Mesenchymal stem cell (in vitro differentiated cells and primary cell): ENCODE results near the gene CEP104.

ENCODE experiments used
- DNase-seq: peaks from one replicate; pipeline ENCODE4 v3.0.0-alpha.2; 2013
- H2AFZ ChIP-seq: one replicate; pipeline ENCODE4 v1.6.1; 2013; ENCODE audit warnings: low read depth, mild to moderate bottlenecking, control low read depth, inconsistent platforms, low read length, moderate library complexity
- H2AK5ac ChIP-seq: 2 replicates; pipeline ENCODE4 v1.6.1; 2013; ENCODE audit warnings: low read length, moderate library complexity, mild to moderate bottlenecking, inconsistent platforms; ENCODE audit not compliant: severe bottlenecking
- H2BK120ac ChIP-seq: one replicate; pipeline ENCODE4 v1.6.1; 2013; ENCODE audit warnings: low read depth, mild to moderate bottlenecking, inconsistent platforms, low read length, moderate library complexity
- H2BK12ac ChIP-seq, 2 experiments: one replicate each; pipeline ENCODE4 v1.6.1; 2013; ENCODE audit warnings: inconsistent platforms in 2 of 2, low read length in 2 of 2, mild to moderate bottlenecking in 2 of 2, moderate library complexity in 2 of 2, control low read depth in 1 of 2
- H2BK15ac ChIP-seq: one replicate; pipeline ENCODE4 v1.6.1; 2013; ENCODE audit warnings: mild to moderate bottlenecking, low read depth, inconsistent platforms; ENCODE audit not compliant: poor library complexity, severe bottlenecking
- H2BK5ac ChIP-seq: 2 replicates; pipeline ENCODE4 v1.6.1; 2013; ENCODE audit warnings: low read depth, mild to moderate bottlenecking, low read length, control low read depth, inconsistent platforms; ENCODE audit not compliant: poor library complexity, severe bottlenecking
- H3K14ac ChIP-seq, 2 experiments: one replicate each; pipeline ENCODE4 v1.6.1; 2013; ENCODE audit warnings: inconsistent platforms in 2 of 2, low read length in 2 of 2, control low read depth in 1 of 2, mild to moderate bottlenecking in 1 of 2, moderate library complexity in 1 of 2
- H3K18ac ChIP-seq, 2 experiments: one replicate each; pipeline ENCODE4 v1.6.1; 2013; ENCODE audit warnings: inconsistent platforms in 2 of 2, low read length in 2 of 2, control low read depth in 1 of 2, low read depth in 1 of 2, mild to moderate bottlenecking in 1 of 2
- H3K23ac ChIP-seq, 2 experiments: one replicate each; pipeline ENCODE4 v1.6.1; 2013; ENCODE audit warnings: inconsistent platforms in 2 of 2, low read length in 2 of 2, mild to moderate bottlenecking in 2 of 2, moderate library complexity in 2 of 2, control low read depth in 1 of 2
- H3K27ac ChIP-seq: 2 replicates; pipeline ENCODE4 v1.5.1; 2013; ENCODE audit warnings: mild to moderate bottlenecking, moderate library complexity, low read length, control low read depth, inconsistent platforms; ENCODE audit not compliant: poor library complexity, severe bottlenecking
- H3K27me3 ChIP-seq, 2 experiments: 2 replicates each; pipeline versions ENCODE4 v1.6.1 to v1.7.0; 2013; ENCODE audit warnings: low read length in 2 of 2, mild to moderate bottlenecking in 2 of 2, moderate library complexity in 2 of 2, control low read depth in 1 of 2, inconsistent platforms in 1 of 2; ENCODE audit not compliant: control insufficient read depth in 1 of 2, insufficient read depth in 1 of 2
- H3K36me3 ChIP-seq, 2 experiments: 2 replicates each; pipeline versions ENCODE4 v1.6.1 to v1.7.0; 2013; ENCODE audit warnings: low read length in 2 of 2, control low read depth in 1 of 2, inconsistent platforms in 1 of 2, low read depth in 1 of 2, mild to moderate bottlenecking in 1 of 2; ENCODE audit not compliant: insufficient read depth in 2 of 2, control insufficient read depth in 1 of 2
- H3K4ac ChIP-seq, 2 experiments: one replicate each; pipeline ENCODE4 v1.6.1; 2013; ENCODE audit warnings: inconsistent platforms in 2 of 2, low read length in 2 of 2, mild to moderate bottlenecking in 2 of 2, moderate library complexity in 2 of 2, control low read depth in 1 of 2, low read depth in 1 of 2
- H3K4me1 ChIP-seq: 2 replicates; pipeline ENCODE4 v1.6.1; 2013; ENCODE audit warnings: low read depth, low read length, control low read depth; ENCODE audit not compliant: control insufficient read depth, insufficient read depth
- H3K4me2 ChIP-seq: 2 replicates; pipeline ENCODE4 v1.6.1; 2013; ENCODE audit warnings: low read length, mild to moderate bottlenecking, inconsistent platforms; ENCODE audit not compliant: poor library complexity, severe bottlenecking
- H3K4me3 ChIP-seq, 2 experiments: 2 replicates each; pipeline versions ENCODE4 v1.5.1 to v1.7.0; 2013; ENCODE audit warnings: low read length in 2 of 2, mild to moderate bottlenecking in 2 of 2, control low read depth in 1 of 2, low read depth in 1 of 2; ENCODE audit not compliant: insufficient read depth in 1 of 2
- H3K79me1 ChIP-seq: replicated peaks from 2 replicates; pipeline ENCODE4 v1.6.1; 2013; ENCODE audit warnings: mild to moderate bottlenecking, control low read depth, low read length, inconsistent platforms; ENCODE audit not compliant: poor library complexity, severe bottlenecking
- H3K9ac ChIP-seq: 2 replicates; pipeline ENCODE4 v1.7.0; 2013; ENCODE audit warnings: mild to moderate bottlenecking, low read length, moderate library complexity
- H3K9me3 ChIP-seq: 2 replicates; pipeline ENCODE4 v1.7.0; 2013; ENCODE audit warnings: mild to moderate bottlenecking, low read length; ENCODE audit not compliant: control insufficient read depth
- H4K8ac ChIP-seq: one replicate; pipeline ENCODE4 v1.6.1; 2013; ENCODE audit warnings: inconsistent platforms, mild to moderate bottlenecking, low read length, moderate library complexity
- H4K91ac ChIP-seq: one replicate; pipeline ENCODE4 v1.6.1; 2013; ENCODE audit warnings: mild to moderate bottlenecking, low read length, inconsistent platforms
- WGBS: methylation state at CpG from one replicate; pipeline ENCODE4 v1.1.7; 2013; ENCODE audit warnings: mixed read lengths; 5-methylcytosine and 5-hydroxymethylcytosine counted together

CEP104 gene

DNA sequence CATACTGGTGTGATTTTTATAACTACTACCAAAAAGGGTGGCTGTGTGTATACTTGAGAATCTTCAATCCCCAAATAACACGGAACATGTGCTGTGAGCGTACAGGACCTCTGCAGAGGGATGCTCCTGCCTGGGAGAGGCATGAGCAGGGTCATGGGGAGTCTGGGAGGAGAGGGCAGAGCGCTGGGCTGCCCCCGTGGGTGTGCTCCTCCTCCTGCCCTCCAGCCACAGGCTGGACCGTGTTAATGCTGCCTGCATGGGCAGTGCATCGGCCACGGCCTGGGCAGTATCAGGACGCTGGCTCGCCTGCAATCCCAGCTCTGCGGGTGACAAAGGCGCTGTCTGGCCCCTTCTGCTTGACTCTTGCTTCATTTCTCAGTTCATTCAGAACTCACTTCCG lies 6.2 kb downstream of the CEP104 start:
- DNase-seq: no peak
- 78% methylated on average over 11 of the region's 12 CpGs for WGBS
- H3K79me1 ChIP-seq: peaks cover 35% of the 10 kb centered on the region
- H3K9ac ChIP-seq: no peak overlapping the region
- no peak overlapping the region for H3K18ac ChIP-seq
- H4K91ac ChIP-seq: no peak overlapping the region
- no peak overlapping the region for H2AFZ ChIP-seq
- H3K27ac ChIP-seq: no peak overlapping the region
- H3K14ac ChIP-seq: no peak overlapping the region
- no peak overlapping the region for H4K8ac ChIP-seq
- no peak overlapping the region for H2AK5ac ChIP-seq
- peaks cover 4% of the 10 kb centered on the region for H3K4me1 ChIP-seq
- no peak overlapping the region for H2BK12ac ChIP-seq
- H3K9me3 ChIP-seq: no peaks in the 10 kb centered on the region
- H3K27me3 ChIP-seq: no peaks in the 10 kb centered on the region
- H2BK5ac ChIP-seq: no peak overlapping the region
- no peak overlapping the region for H3K4ac ChIP-seq
- H3K36me3 ChIP-seq: peaks cover 29 to 53% of the 10 kb centered on the region in 2 experiments
- H2BK120ac ChIP-seq: no peak overlapping the region
- H2BK15ac ChIP-seq: no peak overlapping the region
- H3K23ac ChIP-seq: no peak overlapping the region
- no peak overlapping the region for H3K4me3 ChIP-seq
- no peak overlapping the region for H3K4me2 ChIP-seq

DNA sequence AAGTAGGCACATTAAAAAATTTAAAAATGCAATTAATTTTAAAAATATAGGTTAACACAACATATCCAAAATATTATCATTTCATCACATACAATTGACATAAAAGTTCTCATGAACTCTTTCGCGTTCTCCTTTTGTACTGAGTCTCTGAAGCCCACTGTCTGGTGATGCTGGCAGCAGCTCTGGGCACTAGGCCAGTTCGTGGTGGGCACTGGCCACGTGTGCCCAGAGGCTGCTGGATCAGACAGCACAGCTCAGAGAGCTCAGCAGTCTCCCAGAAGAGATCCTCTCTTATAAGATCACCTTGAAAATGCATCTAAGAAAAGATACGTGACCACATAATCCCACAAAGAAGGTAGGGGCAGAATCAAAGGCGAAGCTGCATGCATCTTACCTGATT lies 9.9 kb downstream of the CEP104 start:
- no peak overlapping the region for H2BK15ac ChIP-seq
- 68% methylated on average over 6 of the region's 6 CpGs for WGBS

DNA sequence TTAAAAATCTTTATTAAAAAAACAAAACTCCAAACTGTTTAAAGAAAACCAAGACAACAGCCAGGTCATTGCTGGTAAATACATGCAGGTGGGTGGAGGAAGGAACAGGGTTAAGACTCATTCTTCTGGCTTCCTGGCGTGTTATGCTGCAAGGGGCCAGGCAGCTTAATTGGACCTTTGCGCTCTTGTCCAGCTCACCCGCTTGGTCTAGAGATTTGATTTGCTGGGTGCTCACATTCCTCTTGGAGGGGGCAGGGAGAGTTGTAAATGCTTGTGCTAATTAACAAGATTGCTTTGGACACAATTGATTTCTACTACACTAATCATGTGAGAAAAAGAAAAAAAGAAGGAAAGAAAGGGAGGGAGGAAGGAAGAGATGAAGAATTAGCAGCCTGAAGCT lies 10.5 kb downstream of the CEP104 start:
- Histone ChIP-seq H3K4me3 (no peak overlapping the region), H2BK5ac (no peak overlapping the region), H4K8ac (no peak overlapping the region), H3K27ac (no peak overlapping the region), H2AFZ (no peak overlapping the region), H2BK15ac (no peak overlapping the region), H3K27me3 (no peaks in the 10 kb centered on the region), H4K91ac (no peak overlapping the region), H2BK12ac (no peak overlapping the region), H3K4me1 (no peaks in the 10 kb centered on the region), H2BK120ac (no peak overlapping the region), H3K36me3 (peaks cover 44 to 74% of the 10 kb centered on the region in 2 experiments), H3K23ac (no peak overlapping the region), H3K4me2 (no peak overlapping the region), H3K14ac (no peak overlapping the region), H3K18ac (no peak overlapping the region), H3K4ac (no peak overlapping the region), H3K79me1 (peaks cover 19% of the 10 kb centered on the region), H3K9ac (no peak overlapping the region), H3K9me3 (no peaks in the 10 kb centered on the region), H2AK5ac (no peak overlapping the region)
- 96% methylated on average over 3 of the region's 3 CpGs for WGBS
- no peak for DNase-seq

More for the DNA sequence above, 9.9 kb downstream of the CEP104 start:
- Histone ChIP-seq H4K91ac (no peak overlapping the region), H2AFZ (no peak overlapping the region), H3K4me2 (no peak overlapping the region), H2BK120ac (no peak overlapping the region), H3K4me1 (no peaks in the 10 kb centered on the region), H2AK5ac (no peak overlapping the region), H3K4me3 (no peak overlapping the region), H3K36me3 (peaks cover 43 to 75% of the 10 kb centered on the region in 2 experiments), H3K18ac (no peak overlapping the region), H3K9me3 (no peaks in the 10 kb centered on the region), H2BK5ac (no peak overlapping the region), H3K9ac (no peak overlapping the region), H3K14ac (no peak overlapping the region), H3K4ac (no peak overlapping the region), H3K23ac (no peak overlapping the region), H2BK12ac (no peak overlapping the region), H3K27me3 (no peaks in the 10 kb centered on the region), H4K8ac (no peak overlapping the region), H3K79me1 (peaks cover 24% of the 10 kb centered on the region), H3K27ac (no peak overlapping the region)
- no peak for DNase-seq

DNA sequence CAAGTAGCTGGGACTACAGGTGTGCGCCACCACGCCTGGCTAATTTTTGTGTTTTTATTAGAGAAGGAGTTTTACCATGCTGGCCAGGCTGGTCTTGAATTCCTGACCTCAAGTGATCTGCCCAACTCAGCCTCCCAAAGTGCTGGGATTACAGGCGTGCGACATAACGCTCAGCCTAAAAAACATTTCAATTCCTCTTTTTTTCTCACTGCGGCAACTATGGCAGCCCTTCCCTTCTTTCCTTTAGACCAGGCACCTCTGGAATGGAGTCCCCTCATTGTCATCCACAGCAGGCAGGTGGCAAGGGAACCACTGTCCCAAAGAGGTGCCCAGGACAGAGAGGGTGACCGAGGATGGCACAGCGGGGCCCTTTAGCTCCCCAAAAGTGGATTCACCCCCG lies 14.1 kb downstream of the CEP104 start:
- Histone ChIP-seq H3K79me1 (peaks cover 2% of the 10 kb centered on the region), H2BK12ac (no peak overlapping the region), H2BK5ac (no peak overlapping the region), H3K4me1 (no peaks in the 10 kb centered on the region), H3K18ac (no peak overlapping the region), H3K4ac (no peak overlapping the region), H3K27me3 (no peaks in the 10 kb centered on the region), H3K9ac (no peak overlapping the region), H3K36me3 (peaks cover 56 to 77% of the 10 kb centered on the region in 2 experiments), H3K4me3 (no peak overlapping the region), H4K91ac (no peak overlapping the region), H2BK120ac (no peak overlapping the region), H3K4me2 (no peak overlapping the region), H3K27ac (no peak overlapping the region), H2AFZ (no peak overlapping the region), H4K8ac (no peak overlapping the region), H3K23ac (no peak overlapping the region), H2BK15ac (no peak overlapping the region), H3K14ac (no peak overlapping the region), H2AK5ac (no peak overlapping the region), H3K9me3 (peaks cover 14% of the 10 kb centered on the region)
- WGBS: 97% methylated on average over 9 of the region's 9 CpGs
- no peak for DNase-seq
